WTC11 (cell line): Measurements from ENCODE around the gene SETD7. TPM values are rescaled to one million over a fixed set of nuclear protein-coding genes. Genes with fewer than 3 reads are reported as not detected.

Source experiments
- ATAC-seq: fragments of 200-7000 bp; cut with Tn5 transposase; 2 replicates; pipeline ENCODE4 v1.10.0; 2021; ENCODE audit warnings: mild to moderate bottlenecking, moderate library complexity
- CTCF ChIA-PET: fragments of 300-600 bp; sonication (Branson Sonifier 250); formaldehyde crosslinking; loops from one replicate; lab custom pipeline; 2021; ENCODE audit warnings: antibody characterized with exemption; lab: Charles Lee
- POLR2A ChIA-PET: fragments of 350-600 bp; sonication (Branson Sonifier 250); formaldehyde crosslinking; loops from one replicate; lab custom pipeline; 2021; ENCODE audit warnings: antibody characterized with exemption; lab: Charles Lee
- DNase-seq: peaks from one replicate; pipeline ENCODE4 v3.0.0; 2021; ENCODE audit warnings: low spot score
- H3K27ac Mint-ChIP-seq: 2 replicates; pipeline ENCODE4 v1.8.0; 2021; ENCODE audit warnings: mixed read lengths
- H3K27me3 Mint-ChIP-seq: 2 replicates; pipeline ENCODE4 v1.8.0; 2021; ENCODE audit warnings: low read depth, mild to moderate bottlenecking, moderate library complexity, mixed read lengths
- H3K36me3 Mint-ChIP-seq: 2 replicates; pipeline ENCODE4 v1.8.0; 2021; ENCODE audit warnings: mixed read lengths
- H3K4me1 Mint-ChIP-seq: 2 replicates; pipeline ENCODE4 v1.8.0; 2022; ENCODE audit warnings: mixed read lengths
- H3K4me3 Mint-ChIP-seq: 2 replicates; pipeline ENCODE4 v1.8.0; 2021; ENCODE audit warnings: mild to moderate bottlenecking, moderate library complexity, mixed read lengths
- H3K9me3 Mint-ChIP-seq: 2 replicates; pipeline ENCODE4 v1.8.0; 2021; ENCODE audit warnings: mixed read lengths
- ATF1 ChIP-seq: sonication (generic); formaldehyde crosslinking; IDR thresholded peaks from 2 replicates; pipeline ENCODE4 v1.8.1; 2023; ENCODE audit warnings: mild to moderate bottlenecking, moderate library complexity, missing genetic modification reagents
- GRHL2 ChIP-seq: fragments of 250-450 bp; sonication (Bioruptor Pico); IDR thresholded peaks from 2 replicates; pipeline ENCODE4 v1.8.0; 2022; ENCODE audit warnings: mild to moderate bottlenecking, moderate library complexity; ENCODE audit not compliant: insufficient replicate concordance, severe bottlenecking
- HMGA2 ChIP-seq: fragments of 250-450 bp; sonication (Bioruptor Pico); IDR thresholded peaks from 2 replicates; pipeline ENCODE4 v1.4.0; 2021; ENCODE audit warnings: mild to moderate bottlenecking, moderate library complexity
- IRF2 ChIP-seq: sonication (generic); formaldehyde crosslinking; IDR thresholded peaks from 2 replicates; pipeline ENCODE4 v1.8.0; 2022; ENCODE audit warnings: low read depth, missing genetic modification reagents, borderline replicate concordance
- MXD4 ChIP-seq: fragments of 250-450 bp; sonication (Bioruptor Pico); IDR thresholded peaks from 2 replicates; pipeline ENCODE4 v1.8.0; 2021; ENCODE audit warnings: mild to moderate bottlenecking, moderate library complexity, borderline replicate concordance
- NR2C2 ChIP-seq: sonication (generic); formaldehyde crosslinking; IDR thresholded peaks from 2 replicates; pipeline ENCODE4 v1.8.0; 2022; ENCODE audit warnings: mild to moderate bottlenecking, missing genetic modification reagents
- TEAD1 ChIP-seq: sonication (generic); formaldehyde crosslinking; IDR thresholded peaks from 2 replicates; pipeline ENCODE4 v1.8.0; 2022; ENCODE audit warnings: mild to moderate bottlenecking, missing genetic modification reagents
- TP53 ChIP-seq: sonication (generic); formaldehyde crosslinking; IDR thresholded peaks from 2 replicates; pipeline ENCODE4 v1.8.1; 2023; ENCODE audit warnings: mild to moderate bottlenecking, missing genetic modification reagents
- ZNF121 ChIP-seq: sonication (generic); formaldehyde crosslinking; IDR thresholded peaks from 2 replicates; pipeline ENCODE4 v1.8.0; 2023; ENCODE audit warnings: missing genetic modification reagents
- ZNF396 ChIP-seq: fragments of 250-450 bp; sonication (Bioruptor Pico); IDR thresholded peaks from 2 replicates; pipeline ENCODE4 v1.8.0; 2021; ENCODE audit warnings: mild to moderate bottlenecking, moderate library complexity, borderline replicate concordance
- total RNA-seq: library from RNA; stranded (reverse); gene quantifications from 3 replicates; pipeline ENCODE4 v1.2.3, GENCODE V29; 2021
- TF ChIP-seq, protein P1 (sequence below): sonication (generic); formaldehyde crosslinking; IDR thresholded peaks from 2 replicates; pipeline ENCODE4 v1.8.0; 2023; ENCODE audit warnings: mild to moderate bottlenecking, missing genetic modification reagents
- TF ChIP-seq, protein P2 (sequence below): sonication (generic); formaldehyde crosslinking; IDR thresholded peaks from 2 replicates; pipeline ENCODE4 v1.8.1; 2023; ENCODE audit warnings: mild to moderate bottlenecking, missing genetic modification reagents
- TF ChIP-seq, protein P3 (sequence below): sonication (generic); formaldehyde crosslinking; IDR thresholded peaks from 2 replicates; pipeline ENCODE4 v1.8.1; 2023; ENCODE audit warnings: mild to moderate bottlenecking, moderate library complexity, missing genetic modification reagents
- TF ChIP-seq, protein P4 (sequence below): sonication (generic); formaldehyde crosslinking; IDR thresholded peaks from 2 replicates; pipeline ENCODE4 v1.8.0; 2022; ENCODE audit warnings: missing genetic modification reagents
- TF ChIP-seq, protein P5 (sequence below): sonication (generic); formaldehyde crosslinking; IDR thresholded peaks from 2 replicates; pipeline ENCODE4 v1.8.1; 2022; ENCODE audit warnings: mild to moderate bottlenecking, moderate library complexity, missing genetic modification reagents
- TF ChIP-seq, protein P6 (sequence below): sonication (generic); formaldehyde crosslinking; conservative IDR thresholded peaks from 2 replicates; pipeline ENCODE4 v1.8.1; 2022; ENCODE audit warnings: mild to moderate bottlenecking, missing genetic modification reagents

The SETD7 gene
- total RNA-seq, 1 experiment from 2014 or later, result 5.6 TPM

DNA sequence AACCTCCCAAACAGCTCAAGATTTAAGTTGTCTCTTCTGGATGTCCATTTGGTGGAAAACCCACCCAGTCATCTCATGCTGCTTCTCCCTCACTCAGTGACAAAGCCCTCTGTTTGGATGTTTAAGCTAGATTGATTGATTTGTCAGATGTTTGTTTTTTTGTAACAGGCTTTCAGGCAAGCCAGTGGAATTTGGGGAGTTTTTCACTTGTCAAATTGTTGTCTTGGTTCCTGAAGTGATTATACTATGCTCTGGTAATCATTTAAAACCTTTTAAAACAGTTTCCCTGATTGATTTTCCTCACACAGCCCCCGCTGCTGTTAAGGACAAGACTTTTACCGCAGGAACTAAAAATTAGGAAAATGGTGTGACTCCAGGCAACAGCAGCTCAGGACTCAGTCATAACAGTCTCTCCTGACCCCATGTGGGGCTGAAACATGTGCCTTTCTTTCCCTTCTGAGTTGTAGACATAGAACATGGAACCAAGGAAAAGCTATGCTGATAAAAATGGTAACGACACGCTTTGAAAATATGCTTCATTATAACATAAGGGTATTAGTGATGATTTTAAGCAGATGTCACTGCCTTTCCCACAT lies 40.8 kb upstream of the SETD7 start:
- ChIA-PET POLR2A (no interaction called here), CTCF (interaction anchor here (0.5 to 0.9 kb wide), 2 partner anchors 13 to 546 kb away, joined by 3 read pairs; no protein-coding TSS in a partner anchor)
- TF ChIP-seq, protein P1, sequence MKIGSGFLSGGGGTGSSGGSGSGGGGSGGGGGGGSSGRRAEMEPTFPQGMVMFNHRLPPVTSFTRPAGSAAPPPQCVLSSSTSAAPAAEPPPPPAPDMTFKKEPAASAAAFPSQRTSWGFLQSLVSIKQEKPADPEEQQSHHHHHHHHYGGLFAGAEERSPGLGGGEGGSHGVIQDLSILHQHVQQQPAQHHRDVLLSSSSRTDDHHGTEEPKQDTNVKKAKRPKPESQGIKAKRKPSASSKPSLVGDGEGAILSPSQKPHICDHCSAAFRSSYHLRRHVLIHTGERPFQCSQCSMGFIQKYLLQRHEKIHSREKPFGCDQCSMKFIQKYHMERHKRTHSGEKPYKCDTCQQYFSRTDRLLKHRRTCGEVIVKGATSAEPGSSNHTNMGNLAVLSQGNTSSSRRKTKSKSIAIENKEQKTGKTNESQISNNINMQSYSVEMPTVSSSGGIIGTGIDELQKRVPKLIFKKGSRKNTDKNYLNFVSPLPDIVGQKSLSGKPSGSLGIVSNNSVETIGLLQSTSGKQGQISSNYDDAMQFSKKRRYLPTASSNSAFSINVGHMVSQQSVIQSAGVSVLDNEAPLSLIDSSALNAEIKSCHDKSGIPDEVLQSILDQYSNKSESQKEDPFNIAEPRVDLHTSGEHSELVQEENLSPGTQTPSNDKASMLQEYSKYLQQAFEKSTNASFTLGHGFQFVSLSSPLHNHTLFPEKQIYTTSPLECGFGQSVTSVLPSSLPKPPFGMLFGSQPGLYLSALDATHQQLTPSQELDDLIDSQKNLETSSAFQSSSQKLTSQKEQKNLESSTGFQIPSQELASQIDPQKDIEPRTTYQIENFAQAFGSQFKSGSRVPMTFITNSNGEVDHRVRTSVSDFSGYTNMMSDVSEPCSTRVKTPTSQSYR, result no peak
- no peak for TF ChIP-seq HMGA2 (CRISPR knock-in tag)
- no peak for TF ChIP-seq MXD4 (CRISPR knock-in tag)
- no peak overlapping the region for H3K27ac Mint-ChIP-seq
- no peaks in the 10 kb centered on the region for H3K4me1 Mint-ChIP-seq
- no peak overlapping the region for H3K4me3 Mint-ChIP-seq
- DNase-seq (no peak), ATAC-seq (no peak)
- no peaks in the 10 kb centered on the region for H3K36me3 Mint-ChIP-seq
- no peaks in the 10 kb centered on the region for H3K9me3 Mint-ChIP-seq
- H3K27me3 Mint-ChIP-seq, result peaks cover 10% of the 10 kb centered on the region

DNA sequence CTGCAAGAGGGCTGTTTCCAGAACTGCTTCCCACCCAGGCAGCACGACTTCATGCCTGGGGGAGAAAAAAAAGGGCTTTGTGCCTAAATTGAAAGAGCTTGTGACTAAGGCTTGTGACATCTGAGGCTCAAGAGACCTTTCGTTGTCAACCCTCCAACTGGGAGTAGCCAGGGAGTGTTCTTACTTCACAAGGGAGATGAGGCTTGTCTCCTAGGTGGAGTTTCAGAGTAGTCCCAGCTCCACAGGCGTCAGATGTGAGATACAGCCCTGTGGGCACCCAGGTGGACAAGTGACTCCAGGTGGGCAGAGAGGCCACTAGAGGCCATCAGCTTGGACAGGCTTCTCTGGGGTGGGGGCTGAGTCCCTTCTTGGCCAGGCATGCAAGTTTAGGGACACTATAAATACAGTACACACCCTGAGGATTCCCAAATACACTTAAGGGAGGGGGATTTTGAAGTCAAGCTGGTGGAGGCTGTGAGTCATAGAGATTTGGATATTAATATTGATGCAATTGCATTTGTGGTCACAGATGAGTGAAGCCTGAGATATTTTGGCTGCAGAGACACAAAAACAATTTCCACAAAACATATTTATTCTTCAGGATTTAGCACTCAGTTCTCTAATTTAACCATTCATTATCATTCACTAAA lies 40.1 kb upstream of the SETD7 start:
- H3K4me3 Mint-ChIP-seq, result no peak overlapping the region
- no peak overlapping the region for H3K27ac Mint-ChIP-seq
- peaks cover 10% of the 10 kb centered on the region for H3K27me3 Mint-ChIP-seq
- no peaks in the 10 kb centered on the region for H3K9me3 Mint-ChIP-seq
- POLR2A ChIA-PET, result no interaction called here
- CTCF ChIA-PET, result interaction anchor here (0.9 kb wide), 1 partner anchor 13 kb away, joined by 3 read pairs; no protein-coding TSS in a partner anchor
- no peaks in the 10 kb centered on the region for H3K36me3 Mint-ChIP-seq
- TF ChIP-seq GRHL2 (CRISPR knock-in tag), result no peak
- TF ChIP-seq, protein P2, sequence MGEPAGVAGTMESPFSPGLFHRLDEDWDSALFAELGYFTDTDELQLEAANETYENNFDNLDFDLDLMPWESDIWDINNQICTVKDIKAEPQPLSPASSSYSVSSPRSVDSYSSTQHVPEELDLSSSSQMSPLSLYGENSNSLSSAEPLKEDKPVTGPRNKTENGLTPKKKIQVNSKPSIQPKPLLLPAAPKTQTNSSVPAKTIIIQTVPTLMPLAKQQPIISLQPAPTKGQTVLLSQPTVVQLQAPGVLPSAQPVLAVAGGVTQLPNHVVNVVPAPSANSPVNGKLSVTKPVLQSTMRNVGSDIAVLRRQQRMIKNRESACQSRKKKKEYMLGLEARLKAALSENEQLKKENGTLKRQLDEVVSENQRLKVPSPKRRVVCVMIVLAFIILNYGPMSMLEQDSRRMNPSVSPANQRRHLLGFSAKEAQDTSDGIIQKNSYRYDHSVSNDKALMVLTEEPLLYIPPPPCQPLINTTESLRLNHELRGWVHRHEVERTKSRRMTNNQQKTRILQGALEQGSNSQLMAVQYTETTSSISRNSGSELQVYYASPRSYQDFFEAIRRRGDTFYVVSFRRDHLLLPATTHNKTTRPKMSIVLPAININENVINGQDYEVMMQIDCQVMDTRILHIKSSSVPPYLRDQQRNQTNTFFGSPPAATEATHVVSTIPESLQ, result no peak
- TF ChIP-seq TEAD1 (CRISPR knock-in tag), result no peak
- TF ChIP-seq ZNF121 (CRISPR knock-in tag), result no peak
- TF ChIP-seq, protein P3, sequence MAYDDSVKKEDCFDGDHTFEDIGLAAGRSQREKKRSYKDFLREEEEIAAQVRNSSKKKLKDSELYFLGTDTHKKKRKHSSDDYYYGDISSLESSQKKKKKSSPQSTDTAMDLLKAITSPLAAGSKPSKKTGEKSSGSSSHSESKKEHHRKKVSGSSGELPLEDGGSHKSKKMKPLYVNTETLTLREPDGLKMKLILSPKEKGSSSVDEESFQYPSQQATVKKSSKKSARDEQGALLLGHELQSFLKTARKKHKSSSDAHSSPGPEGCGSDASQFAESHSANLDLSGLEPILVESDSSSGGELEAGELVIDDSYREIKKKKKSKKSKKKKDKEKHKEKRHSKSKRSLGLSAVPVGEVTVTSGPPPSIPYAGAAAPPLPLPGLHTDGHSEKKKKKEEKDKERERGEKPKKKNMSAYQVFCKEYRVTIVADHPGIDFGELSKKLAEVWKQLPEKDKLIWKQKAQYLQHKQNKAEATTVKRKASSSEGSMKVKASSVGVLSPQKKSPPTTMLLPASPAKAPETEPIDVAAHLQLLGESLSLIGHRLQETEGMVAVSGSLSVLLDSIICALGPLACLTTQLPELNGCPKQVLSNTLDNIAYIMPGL (CRISPR knock-in tag), result no peak
- no peak for TF ChIP-seq TP53 (CRISPR knock-in tag)
- TF ChIP-seq, protein P4, sequence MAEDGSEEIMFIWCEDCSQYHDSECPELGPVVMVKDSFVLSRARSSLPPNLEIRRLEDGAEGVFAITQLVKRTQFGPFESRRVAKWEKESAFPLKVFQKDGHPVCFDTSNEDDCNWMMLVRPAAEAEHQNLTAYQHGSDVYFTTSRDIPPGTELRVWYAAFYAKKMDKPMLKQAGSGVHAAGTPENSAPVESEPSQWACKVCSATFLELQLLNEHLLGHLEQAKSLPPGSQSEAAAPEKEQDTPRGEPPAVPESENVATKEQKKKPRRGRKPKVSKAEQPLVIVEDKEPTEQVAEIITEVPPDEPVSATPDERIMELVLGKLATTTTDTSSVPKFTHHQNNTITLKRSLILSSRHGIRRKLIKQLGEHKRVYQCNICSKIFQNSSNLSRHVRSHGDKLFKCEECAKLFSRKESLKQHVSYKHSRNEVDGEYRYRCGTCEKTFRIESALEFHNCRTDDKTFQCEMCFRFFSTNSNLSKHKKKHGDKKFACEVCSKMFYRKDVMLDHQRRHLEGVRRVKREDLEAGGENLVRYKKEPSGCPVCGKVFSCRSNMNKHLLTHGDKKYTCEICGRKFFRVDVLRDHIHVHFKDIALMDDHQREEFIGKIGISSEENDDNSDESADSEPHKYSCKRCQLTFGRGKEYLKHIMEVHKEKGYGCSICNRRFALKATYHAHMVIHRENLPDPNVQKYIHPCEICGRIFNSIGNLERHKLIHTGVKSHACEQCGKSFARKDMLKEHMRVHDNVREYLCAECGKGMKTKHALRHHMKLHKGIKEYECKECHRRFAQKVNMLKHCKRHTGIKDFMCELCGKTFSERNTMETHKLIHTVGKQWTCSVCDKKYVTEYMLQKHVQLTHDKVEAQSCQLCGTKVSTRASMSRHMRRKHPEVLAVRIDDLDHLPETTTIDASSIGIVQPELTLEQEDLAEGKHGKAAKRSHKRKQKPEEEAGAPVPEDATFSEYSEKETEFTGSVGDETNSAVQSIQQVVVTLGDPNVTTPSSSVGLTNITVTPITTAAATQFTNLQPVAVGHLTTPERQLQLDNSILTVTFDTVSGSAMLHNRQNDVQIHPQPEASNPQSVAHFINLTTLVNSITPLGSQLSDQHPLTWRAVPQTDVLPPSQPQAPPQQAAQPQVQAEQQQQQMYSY (CRISPR knock-in tag), result no peak
- no peak for TF ChIP-seq ZNF396 (CRISPR knock-in tag)
- TF ChIP-seq, protein P5, sequence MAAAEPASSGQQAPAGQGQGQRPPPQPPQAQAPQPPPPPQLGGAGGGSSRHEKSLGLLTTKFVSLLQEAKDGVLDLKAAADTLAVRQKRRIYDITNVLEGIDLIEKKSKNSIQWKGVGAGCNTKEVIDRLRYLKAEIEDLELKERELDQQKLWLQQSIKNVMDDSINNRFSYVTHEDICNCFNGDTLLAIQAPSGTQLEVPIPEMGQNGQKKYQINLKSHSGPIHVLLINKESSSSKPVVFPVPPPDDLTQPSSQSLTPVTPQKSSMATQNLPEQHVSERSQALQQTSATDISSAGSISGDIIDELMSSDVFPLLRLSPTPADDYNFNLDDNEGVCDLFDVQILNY (CRISPR knock-in tag), result no peak
- TF ChIP-seq ATF1, result no peak
- no peak for TF ChIP-seq NR2C2 (CRISPR knock-in tag)
- no peak for TF ChIP-seq IRF2 (CRISPR knock-in tag)
- TF ChIP-seq, protein P6, sequence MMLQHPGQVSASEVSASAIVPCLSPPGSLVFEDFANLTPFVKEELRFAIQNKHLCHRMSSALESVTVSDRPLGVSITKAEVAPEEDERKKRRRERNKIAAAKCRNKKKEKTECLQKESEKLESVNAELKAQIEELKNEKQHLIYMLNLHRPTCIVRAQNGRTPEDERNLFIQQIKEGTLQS, result no peak
- no peaks in the 10 kb centered on the region for H3K4me1 Mint-ChIP-seq
- ATAC-seq (no peak), DNase-seq (no peak)
